Esophagus muscularis mucosa (tissue), 4 donors: ENCODE data around the gene NT5E. TPM values are rescaled to one million over a fixed set of nuclear protein-coding genes. Genes with fewer than 3 reads are reported as not detected.

Experiments used
- DNase-seq: peaks from one replicate; pipeline ENCODE4 v3.0.0-alpha.2; 2017; ENCODE audit errors: extremely low spot score
- H3K27ac ChIP-seq, 4 donors: fragments of 200-600 bp; sonication (generic); replicated peaks in 1 of 4; 1 replicate in 3 of 4; 2 replicates in 1 of 4; pipeline ENCODE4 v1.5.1; 2016 to 2019; ENCODE audit warnings: mild to moderate bottlenecking in 1 of 4
- H3K27me3 ChIP-seq, 4 donors: fragments of 200-600 bp; sonication (generic); one replicate each; pipeline versions ENCODE4 v1.5.1 to v1.6.0; 2016 to 2019
- H3K36me3 ChIP-seq, 4 donors: fragments of 200-600 bp; sonication (generic); one replicate each; pipeline ENCODE4 v1.5.1; 2016 to 2019
- H3K4me1 ChIP-seq, 4 donors: fragments of 200-600 bp; sonication (generic); one replicate each; pipeline ENCODE4 v1.5.1; 2016 to 2019
- H3K4me3 ChIP-seq, 4 donors: fragments of 200-600 bp; sonication (generic); 1 replicate in 2 of 4; 2 replicates in 2 of 4; pipeline ENCODE4 v1.5.1; 2016 to 2019; ENCODE audit warnings: mild to moderate bottlenecking in 4 of 4, moderate library complexity in 1 of 4
- H3K9me3 ChIP-seq, 4 donors: fragments of 200-600 bp; sonication (generic); 1 replicate in 3 of 4; 2 replicates in 1 of 4; pipeline ENCODE4 v1.5.1; 2016 to 2019
- CTCF ChIP-seq, 3 experiments: fragments of 200-600 bp in 2 of 3; fragments of 450-650 bp in 1 of 3; sonication (generic) in 2 of 3; IDR thresholded peaks; one replicate each; pipeline ENCODE4 v1.5.1; 2017 to 2019; ENCODE audit warnings: antibody characterized with exemption in 3 of 3, mild to moderate bottlenecking in 2 of 3, moderate library complexity in 1 of 3
- EP300 ChIP-seq: sonication (generic); formaldehyde crosslinking; IDR thresholded peaks from one replicate; pipeline ENCODE4 v1.6.1; 2017; ENCODE audit warnings: antibody characterized with exemption
- POLR2A ChIP-seq: fragments of 450-650 bp; IDR thresholded peaks from one replicate; pipeline ENCODE4 v1.6.1; 2017; ENCODE audit warnings: antibody characterized with exemption, moderate library complexity, mild to moderate bottlenecking, low read depth
- POLR2AphosphoS5 ChIP-seq, 2 donors: sonication (generic); formaldehyde crosslinking; IDR thresholded peaks; one replicate each; pipeline ENCODE4 v1.6.1; 2017; ENCODE audit warnings: antibody characterized with exemption in 2 of 2
- WGBS: methylation state at CpG from one replicate; pipeline ENCODE4 v1.1.5; 2018; 5-methylcytosine and 5-hydroxymethylcytosine counted together
- intact Hi-C: fragments of 100-400 bp; cut with DNase I; formaldehyde crosslinking; loops from one replicate; pipeline ENCODE4 v1.15.1; 2023
- total RNA-seq, 4 donors: library from RNA; depleted of rRNA; stranded (reverse); fragments of >200 nt; gene quantifications; one replicate each; pipeline versions ENCODE4 v1.1.0 to v1.2.1, GENCODE V29; 2016

Gene NT5E
- total RNA-seq, 4 donors from 2014 or later, result 10.4 to 29.7 (median 18.9) TPM

- TF ChIP-seq CTCF (IDR thresholded peaks at IDR 0.05) (no peak), POLR2AphosphoS5 (IDR thresholded peaks at IDR 0.05) (no peak), EP300 (no peak), POLR2A (no peak)
- 94% methylated on average over 2 of the region's 2 CpGs for WGBS
- H3K27me3 ChIP-seq, result no peaks in the 10 kb centered on the region
- no peak overlapping the region for H3K27ac ChIP-seq
- H3K4me1 ChIP-seq, result peaks cover 0 to 8% (median 1%) of the 10 kb centered on the region in 4 donors
- DNase-seq, result no peak
- intact Hi-C loops, result no loop called here
- no peaks in the 10 kb centered on the region for H3K9me3 ChIP-seq
- H3K4me3 ChIP-seq, result no peak overlapping the region
- no peaks in the 10 kb centered on the region for H3K36me3 ChIP-seq
These were observed 44.1 kb upstream of the NT5E start for GRCh38 chr6:85405853-85406198.

- TF ChIP-seq CTCF (IDR thresholded peaks at IDR 0.05), result no peak
- no peak for TF ChIP-seq POLR2A
- no peak for TF ChIP-seq EP300
- TF ChIP-seq POLR2AphosphoS5 (IDR thresholded peaks at IDR 0.05), result no peak
- no peak overlapping the region for H3K4me3 ChIP-seq
- H3K27ac ChIP-seq, result no peak overlapping the region
- DNase-seq, result no peak
- no peaks in the 10 kb centered on the region for H3K27me3 ChIP-seq
- H3K9me3 ChIP-seq, result no peaks in the 10 kb centered on the region
- H3K4me1 ChIP-seq, result peaks cover 0 to 8% (median 1%) of the 10 kb centered on the region in 4 donors
- intact Hi-C loops, result no loop called here
- 73% methylated on average over 5 of the region's 5 CpGs for WGBS
- H3K36me3 ChIP-seq, result no peaks in the 10 kb centered on the region
These were observed 43.2 kb upstream of the NT5E start for GRCh38 chr6:85406641-85407075.

GRCh38 chr6:85408039-85408438, 41.8 kb upstream of the NT5E start:
- intact Hi-C loops, result no loop called here
- Histone ChIP-seq H3K4me1 (peaks cover 0 to 8% (median 1%) of the 10 kb centered on the region in 4 donors), H3K36me3 (no peaks in the 10 kb centered on the region), H3K27ac (no peak overlapping the region), H3K4me3 (no peak overlapping the region), H3K27me3 (no peaks in the 10 kb centered on the region), H3K9me3 (no peaks in the 10 kb centered on the region)
- WGBS, result 70% methylated on average over 2 of the region's 2 CpGs
- no peak for DNase-seq
- TF ChIP-seq CTCF (IDR thresholded peaks at IDR 0.05) (no peak), EP300 (no peak)

GRCh38 chr6:85412911-85413430, 36.9 kb upstream of the NT5E start:
- no peaks in the 10 kb centered on the region for H3K36me3 ChIP-seq
- H3K4me3 ChIP-seq, result no peak overlapping the region
- H3K27me3 ChIP-seq, result no peaks in the 10 kb centered on the region
- DNase-seq, result no peak
- TF ChIP-seq POLR2A, result no peak
- no peak for TF ChIP-seq CTCF (IDR thresholded peaks at IDR 0.05)
- no peak for TF ChIP-seq EP300
- no peak for TF ChIP-seq POLR2AphosphoS5 (IDR thresholded peaks at IDR 0.05)
- H3K4me1 ChIP-seq, result no peaks in the 10 kb centered on the region
- intact Hi-C loops, result no loop called here
- no peak overlapping the region for H3K27ac ChIP-seq
- H3K9me3 ChIP-seq, result no peaks in the 10 kb centered on the region

GRCh38 chr6:85416049-85416448, 33.8 kb upstream of the NT5E start:
- 87% methylated on average over 1 of the region's 1 CpG for WGBS
- intact Hi-C loops, result no loop called here

More at GRCh38 chr6:85416049-85416448, 33.8 kb upstream of the NT5E start:
- no peaks in the 10 kb centered on the region for H3K27me3 ChIP-seq
- H3K27ac ChIP-seq, result no peak overlapping the region
- DNase-seq, result no peak
- H3K4me3 ChIP-seq, result no peak overlapping the region
- H3K36me3 ChIP-seq, result no peaks in the 10 kb centered on the region
- no peaks in the 10 kb centered on the region for H3K9me3 ChIP-seq
- TF ChIP-seq CTCF (IDR thresholded peaks at IDR 0.05), result no peak
- no peak for TF ChIP-seq POLR2A
- no peak for TF ChIP-seq EP300
- no peak for TF ChIP-seq POLR2AphosphoS5 (IDR thresholded peaks at IDR 0.05)
- no peaks in the 10 kb centered on the region for H3K4me1 ChIP-seq
